Endothelial cell (in vitro differentiated cells): ENCODE results near the gene EFNA5. TPM values are rescaled to one million over a fixed set of nuclear protein-coding genes. Genes with fewer than 3 reads are reported as not detected.

ENCODE experiments used
- DNase-seq: peaks from one replicate; pipeline ENCODE4 v3.0.0; 2021; ENCODE audit warnings: low spot score
- H3K27ac Mint-ChIP-seq: one replicate; pipeline ENCODE4 v1.8.0; 2021; ENCODE audit warnings: mixed read lengths, inconsistent platforms; ENCODE audit not compliant: unreplicated experiment
- H3K27me3 Mint-ChIP-seq: one replicate; pipeline ENCODE4 v1.8.0; 2021; ENCODE audit warnings: mild to moderate bottlenecking, moderate library complexity, mixed read lengths, inconsistent platforms; ENCODE audit not compliant: unreplicated experiment
- H3K36me3 Mint-ChIP-seq: one replicate; pipeline ENCODE4 v1.8.0; 2021; ENCODE audit warnings: mild to moderate bottlenecking, low read depth, mixed read lengths, inconsistent platforms; ENCODE audit not compliant: unreplicated experiment
- H3K4me1 Mint-ChIP-seq: one replicate; pipeline ENCODE4 v1.8.0; 2021; ENCODE audit warnings: mild to moderate bottlenecking, mixed read lengths, inconsistent platforms; ENCODE audit not compliant: unreplicated experiment
- H3K4me3 Mint-ChIP-seq: one replicate; pipeline ENCODE4 v1.8.0; 2021; ENCODE audit warnings: mild to moderate bottlenecking, mixed read lengths, inconsistent platforms; ENCODE audit not compliant: unreplicated experiment
- H3K9me3 Mint-ChIP-seq: one replicate; pipeline ENCODE4 v1.8.0; 2021; ENCODE audit warnings: mixed read lengths, inconsistent platforms; ENCODE audit not compliant: unreplicated experiment
- total RNA-seq: library from RNA; stranded (reverse); fragmentation: NEBNext Ultra II Directional; extraction: Animal tissue kit (Norgen Biotek cat#: 25700); gene quantifications from one replicate; pipeline ENCODE4 v1.2.1, GENCODE V29; 2021; ENCODE audit not compliant: unreplicated experiment
- TF ChIP-seq, protein P1 (sequence below): fragments of 200-600 bp; sonication (generic); IDR thresholded peaks from one replicate; pipeline ENCODE4 v1.5.0; 2021; ENCODE audit warnings: antibody characterized with exemption; ENCODE audit not compliant: unreplicated experiment

The EFNA5 gene
- total RNA-seq, 1 donor from 2014 or later = 8.8 TPM

DNA sequence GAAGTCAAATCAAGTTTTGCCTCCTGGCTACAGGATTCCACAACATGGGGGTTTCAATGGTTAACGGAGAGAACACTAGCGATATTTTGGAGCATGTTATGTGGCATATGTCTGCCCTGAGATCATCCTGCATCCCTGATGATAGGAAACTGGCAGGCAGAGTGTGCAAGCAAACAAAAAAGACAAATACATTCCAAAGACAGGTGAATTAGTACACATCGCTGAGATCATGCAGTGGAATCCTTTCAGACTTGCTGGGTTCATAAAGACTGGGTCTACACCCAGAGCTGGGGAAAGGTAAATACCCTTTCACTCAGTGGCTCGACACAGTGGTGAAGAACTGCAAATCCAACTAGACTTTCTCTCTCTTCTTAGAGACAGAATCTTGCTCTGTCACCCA is 286.5 kb downstream of the EFNA5 start:
- DNase-seq = no peak
- no peaks in the 10 kb centered on the region for H3K9me3 Mint-ChIP-seq
- H3K27ac Mint-ChIP-seq = no peak overlapping the region
- H3K4me3 Mint-ChIP-seq = no peak overlapping the region
- no peaks in the 10 kb centered on the region for H3K27me3 Mint-ChIP-seq
- H3K36me3 Mint-ChIP-seq = no peaks in the 10 kb centered on the region
- H3K4me1 Mint-ChIP-seq = peaks cover 24% of the 10 kb centered on the region
- TF ChIP-seq, protein P1, sequence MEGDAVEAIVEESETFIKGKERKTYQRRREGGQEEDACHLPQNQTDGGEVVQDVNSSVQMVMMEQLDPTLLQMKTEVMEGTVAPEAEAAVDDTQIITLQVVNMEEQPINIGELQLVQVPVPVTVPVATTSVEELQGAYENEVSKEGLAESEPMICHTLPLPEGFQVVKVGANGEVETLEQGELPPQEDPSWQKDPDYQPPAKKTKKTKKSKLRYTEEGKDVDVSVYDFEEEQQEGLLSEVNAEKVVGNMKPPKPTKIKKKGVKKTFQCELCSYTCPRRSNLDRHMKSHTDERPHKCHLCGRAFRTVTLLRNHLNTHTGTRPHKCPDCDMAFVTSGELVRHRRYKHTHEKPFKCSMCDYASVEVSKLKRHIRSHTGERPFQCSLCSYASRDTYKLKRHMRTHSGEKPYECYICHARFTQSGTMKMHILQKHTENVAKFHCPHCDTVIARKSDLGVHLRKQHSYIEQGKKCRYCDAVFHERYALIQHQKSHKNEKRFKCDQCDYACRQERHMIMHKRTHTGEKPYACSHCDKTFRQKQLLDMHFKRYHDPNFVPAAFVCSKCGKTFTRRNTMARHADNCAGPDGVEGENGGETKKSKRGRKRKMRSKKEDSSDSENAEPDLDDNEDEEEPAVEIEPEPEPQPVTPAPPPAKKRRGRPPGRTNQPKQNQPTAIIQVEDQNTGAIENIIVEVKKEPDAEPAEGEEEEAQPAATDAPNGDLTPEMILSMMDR = no peak

DNA sequence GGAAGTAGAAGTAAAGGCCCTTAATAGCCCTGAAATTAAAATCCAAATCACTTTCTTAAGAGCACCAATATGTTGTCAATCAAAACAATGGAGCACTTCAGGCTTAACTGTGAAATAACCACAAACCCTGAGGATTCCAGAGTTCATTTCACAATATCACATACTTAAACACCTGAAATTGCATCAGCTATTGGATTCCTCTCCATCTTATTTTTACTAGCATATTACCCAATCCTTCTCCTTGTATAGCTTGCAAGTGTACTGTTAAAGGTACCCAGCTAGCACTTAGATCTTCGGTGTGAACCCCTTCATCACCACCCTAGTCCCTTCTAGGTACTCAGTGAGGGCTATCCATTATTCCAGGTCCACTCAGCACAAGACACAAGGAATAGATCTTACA is 287.3 kb downstream of the EFNA5 start:
- Mint-ChIP-seq H3K36me3 (no peaks in the 10 kb centered on the region), H3K4me3 (no peak overlapping the region), H3K27ac (no peak overlapping the region), H3K4me1 (peaks cover 18% of the 10 kb centered on the region), H3K9me3 (no peaks in the 10 kb centered on the region), H3K27me3 (no peaks in the 10 kb centered on the region)
- no peak for DNase-seq
- TF ChIP-seq, protein P1 = no peak

DNA sequence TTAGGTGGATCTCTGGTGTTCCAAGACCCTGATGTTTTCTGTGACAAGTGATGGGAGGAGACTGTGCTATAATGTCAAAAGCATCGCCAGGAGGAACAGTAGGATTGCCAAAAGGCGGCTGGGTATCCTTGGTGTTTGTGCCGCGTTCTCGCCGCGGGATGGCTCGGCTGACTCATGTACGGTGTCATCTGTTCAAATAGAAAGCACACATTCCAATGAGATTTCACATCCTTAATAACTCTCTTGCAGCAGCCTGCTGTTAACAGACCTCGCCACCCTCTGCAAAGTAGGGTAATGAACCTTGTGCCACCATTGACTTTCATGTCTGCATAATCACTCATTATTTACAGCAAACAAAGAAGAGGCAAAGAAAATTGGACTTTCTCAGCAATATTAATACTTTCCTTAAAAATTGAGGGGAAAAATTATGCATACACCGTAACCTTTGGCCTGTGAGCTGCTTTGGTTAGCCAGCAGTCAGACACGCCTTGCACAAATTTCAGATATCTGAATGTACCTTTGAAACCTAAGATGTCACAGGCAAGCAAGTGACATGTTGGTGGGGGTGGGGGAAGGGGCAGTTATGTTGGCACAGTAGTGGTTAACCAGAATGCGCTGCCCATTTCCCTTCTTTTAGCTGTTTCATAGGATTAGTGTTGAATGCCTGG is 289.4 kb downstream of the EFNA5 start:
- H3K27me3 Mint-ChIP-seq = no peaks in the 10 kb centered on the region
- no peak overlapping the region for H3K27ac Mint-ChIP-seq
- peaks cover 11% of the 10 kb centered on the region for H3K4me1 Mint-ChIP-seq
- no peaks in the 10 kb centered on the region for H3K9me3 Mint-ChIP-seq
- H3K36me3 Mint-ChIP-seq = no peaks in the 10 kb centered on the region
- no peak for DNase-seq
- TF ChIP-seq, protein P1 = no peak
- H3K4me3 Mint-ChIP-seq = no peak overlapping the region

DNA sequence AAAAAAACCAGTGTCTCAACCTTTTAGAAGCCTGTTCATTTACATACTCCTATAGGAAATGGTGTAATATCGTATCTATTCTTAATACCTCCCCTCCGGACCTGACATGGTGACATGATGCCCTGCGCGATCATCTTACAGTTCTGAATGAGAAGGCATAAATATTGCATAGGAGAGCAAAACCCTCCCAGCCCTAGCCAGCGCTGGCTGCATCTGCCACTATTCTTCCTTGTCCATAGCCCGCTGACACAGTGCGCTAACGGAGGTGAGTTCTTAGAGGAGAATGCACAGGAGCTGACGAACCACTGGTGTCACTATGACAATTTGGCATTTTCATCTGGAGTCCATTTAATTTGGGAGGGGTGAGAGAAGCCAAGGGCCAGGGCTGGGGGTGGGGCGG is 290.1 kb downstream of the EFNA5 start:
- Mint-ChIP-seq H3K36me3 (no peaks in the 10 kb centered on the region), H3K4me1 (peaks cover 5% of the 10 kb centered on the region), H3K27ac (no peak overlapping the region), H3K9me3 (no peaks in the 10 kb centered on the region), H3K4me3 (no peak overlapping the region), H3K27me3 (no peaks in the 10 kb centered on the region)
- DNase-seq = no peak
- TF ChIP-seq, protein P1 = no peak

DNA sequence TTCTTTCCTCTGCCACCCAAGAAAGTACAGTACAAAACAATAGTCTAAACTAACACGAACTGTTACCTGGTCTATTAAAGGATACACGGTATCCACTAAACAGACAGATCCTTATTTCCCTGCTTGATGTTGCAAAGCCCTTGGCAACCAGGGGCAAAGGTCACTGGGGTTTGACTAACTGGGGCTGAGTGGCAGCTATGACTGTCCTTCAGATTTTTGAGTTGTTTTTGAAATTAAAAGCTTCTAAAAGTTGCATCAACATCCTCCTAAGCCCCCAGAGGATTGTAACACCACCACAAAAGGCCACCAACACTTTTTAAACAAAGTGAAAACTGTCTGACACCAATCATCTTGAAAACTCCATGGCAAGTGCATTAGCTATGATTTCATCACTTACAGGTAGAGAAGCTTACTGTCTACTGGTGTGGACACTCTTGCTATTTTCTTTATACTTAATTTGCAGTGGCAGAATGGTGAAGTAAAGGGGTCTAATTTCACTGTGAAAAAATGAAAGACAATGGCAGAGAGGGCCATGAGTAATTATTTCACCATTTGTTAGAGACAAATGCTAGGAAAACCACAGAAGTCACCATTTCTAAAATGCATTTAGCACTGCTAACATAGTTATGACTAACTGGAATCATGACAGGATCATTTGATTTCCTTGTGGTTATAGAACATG is 292.4 kb downstream of the EFNA5 start:
- no peaks in the 10 kb centered on the region for H3K36me3 Mint-ChIP-seq
- H3K4me3 Mint-ChIP-seq = no peak overlapping the region
- no peak for DNase-seq
- TF ChIP-seq, protein P1 = no peak
- no peaks in the 10 kb centered on the region for H3K27me3 Mint-ChIP-seq
- no peak overlapping the region for H3K27ac Mint-ChIP-seq
- peaks cover 5% of the 10 kb centered on the region for H3K4me1 Mint-ChIP-seq
- H3K9me3 Mint-ChIP-seq = no peaks in the 10 kb centered on the region
